Skeletal muscle satellite cell (primary cell): ENCODE measurements around the gene PODXL.

Experiments
- H3K27me3 ChIP-seq: 2 replicates; pipeline ENCODE4 v1.7.0; 2013; ENCODE audit warnings: low read length; ENCODE audit not compliant: control insufficient read depth, insufficient read depth
- H3K36me3 ChIP-seq: 2 replicates; pipeline ENCODE4 v1.7.0; 2013; ENCODE audit warnings: mild to moderate bottlenecking, control low read depth, low read length; ENCODE audit not compliant: insufficient read depth
- H3K4me1 ChIP-seq: 2 replicates; pipeline ENCODE4 v1.7.0; 2013; ENCODE audit warnings: low read length; ENCODE audit not compliant: control insufficient read depth, insufficient read depth
- H3K4me2 ChIP-seq: 2 replicates; pipeline ENCODE4 v1.7.0; 2013; ENCODE audit warnings: mild to moderate bottlenecking, low read length
- H3K4me3 ChIP-seq: 2 replicates; pipeline ENCODE4 v1.7.0; 2013; ENCODE audit warnings: low read length
- H3K9ac ChIP-seq: 2 replicates; pipeline ENCODE4 v1.7.0; 2013; ENCODE audit warnings: mild to moderate bottlenecking, low read depth, low read length, moderate library complexity
- H3K9me3 ChIP-seq: replicated peaks from 2 replicates; pipeline ENCODE4 v1.7.0; 2013; ENCODE audit warnings: mild to moderate bottlenecking, control low read depth, low read length

The PODXL gene

GRCh38 chr7:131533566-131534561 lies 22.6 kb downstream of the PODXL start:
- Histone ChIP-seq H3K27me3 (no peaks in the 10 kb centered on the region), H3K9me3 (no peaks in the 10 kb centered on the region), H3K9ac (no peak overlapping the region), H3K4me2 (no peak overlapping the region), H3K4me3 (no peak overlapping the region), H3K4me1 (peaks cover 9% of the 10 kb centered on the region), H3K36me3 (no peaks in the 10 kb centered on the region)

GRCh38 chr7:131533151-131533559 lies 23.3 kb downstream of the PODXL start:
- no peaks in the 10 kb centered on the region for H3K9me3 ChIP-seq
- no peak overlapping the region for H3K4me3 ChIP-seq
- H3K4me1 ChIP-seq: peaks cover 2% of the 10 kb centered on the region
- no peaks in the 10 kb centered on the region for H3K36me3 ChIP-seq
- no peaks in the 10 kb centered on the region for H3K27me3 ChIP-seq
- no peak overlapping the region for H3K4me2 ChIP-seq
- H3K9ac ChIP-seq: no peak overlapping the region

- Histone ChIP-seq H3K36me3 (no peaks in the 10 kb centered on the region), H3K27me3 (no peaks in the 10 kb centered on the region), H3K4me1 (no peaks in the 10 kb centered on the region), H3K9me3 (no peaks in the 10 kb centered on the region), H3K4me2 (no peak overlapping the region), H3K9ac (no peak overlapping the region), H3K4me3 (no peak overlapping the region)
Measured at GRCh38 chr7:131532570-131533091, 23.8 kb downstream of the PODXL start.

GRCh38 chr7:131530137-131530536 lies 26.3 kb downstream of the PODXL start:
- H3K4me2 ChIP-seq: no peak overlapping the region
- no peaks in the 10 kb centered on the region for H3K36me3 ChIP-seq
- no peaks in the 10 kb centered on the region for H3K4me1 ChIP-seq
- H3K9ac ChIP-seq: no peak overlapping the region
- H3K27me3 ChIP-seq: no peaks in the 10 kb centered on the region
- no peaks in the 10 kb centered on the region for H3K9me3 ChIP-seq
- H3K4me3 ChIP-seq: no peak overlapping the region

GRCh38 chr7:131529617-131530016 lies 26.8 kb downstream of the PODXL start:
- no peaks in the 10 kb centered on the region for H3K27me3 ChIP-seq

GRCh38 chr7:131529179-131529578 lies 27.2 kb downstream of the PODXL start:
- no peak overlapping the region for H3K4me2 ChIP-seq
- H3K9ac ChIP-seq: no peak overlapping the region
- no peaks in the 10 kb centered on the region for H3K27me3 ChIP-seq
- no peaks in the 10 kb centered on the region for H3K9me3 ChIP-seq
- H3K4me1 ChIP-seq: no peaks in the 10 kb centered on the region
- H3K4me3 ChIP-seq: no peak overlapping the region
- H3K36me3 ChIP-seq: no peaks in the 10 kb centered on the region

More at GRCh38 chr7:131529617-131530016, 26.8 kb downstream of the PODXL start:
- H3K4me1 ChIP-seq: no peaks in the 10 kb centered on the region
- H3K4me2 ChIP-seq: no peak overlapping the region
- H3K9ac ChIP-seq: no peak overlapping the region
- no peaks in the 10 kb centered on the region for H3K9me3 ChIP-seq
- H3K4me3 ChIP-seq: no peak overlapping the region
- no peaks in the 10 kb centered on the region for H3K36me3 ChIP-seq

- Histone ChIP-seq H3K9me3 (no peaks in the 10 kb centered on the region), H3K4me3 (no peak overlapping the region), H3K36me3 (no peaks in the 10 kb centered on the region), H3K9ac (no peak overlapping the region), H3K27me3 (no peaks in the 10 kb centered on the region), H3K4me1 (no peaks in the 10 kb centered on the region), H3K4me2 (no peak overlapping the region)
Measured at GRCh38 chr7:131527456-131527855, 29.0 kb downstream of the PODXL start.

- Histone ChIP-seq H3K9ac (no peak overlapping the region), H3K27me3 (no peaks in the 10 kb centered on the region)
Measured at GRCh38 chr7:131525820-131526219, 30.6 kb downstream of the PODXL start.

GRCh38 chr7:131524703-131525102 lies 31.7 kb downstream of the PODXL start:
- no peak overlapping the region for H3K4me3 ChIP-seq
- no peak overlapping the region for H3K4me2 ChIP-seq
- H3K36me3 ChIP-seq: no peaks in the 10 kb centered on the region
- H3K9me3 ChIP-seq: no peaks in the 10 kb centered on the region
- H3K4me1 ChIP-seq: peaks cover 3% of the 10 kb centered on the region
- no peak overlapping the region for H3K9ac ChIP-seq
- no peaks in the 10 kb centered on the region for H3K27me3 ChIP-seq

More at GRCh38 chr7:131525820-131526219, 30.6 kb downstream of the PODXL start:
- Histone ChIP-seq H3K4me3 (no peak overlapping the region), H3K9me3 (no peaks in the 10 kb centered on the region), H3K4me2 (no peak overlapping the region), H3K4me1 (peaks cover 3% of the 10 kb centered on the region), H3K36me3 (no peaks in the 10 kb centered on the region)

GRCh38 chr7:131524115-131524514 lies 32.3 kb downstream of the PODXL start:
- Histone ChIP-seq H3K4me3 (no peak overlapping the region), H3K4me1 (peaks cover 3% of the 10 kb centered on the region), H3K9me3 (no peaks in the 10 kb centered on the region), H3K27me3 (no peaks in the 10 kb centered on the region), H3K9ac (no peak overlapping the region), H3K36me3 (no peaks in the 10 kb centered on the region), H3K4me2 (no peak overlapping the region)

GRCh38 chr7:131522325-131522930 lies 34.0 kb downstream of the PODXL start:
- Histone ChIP-seq H3K9ac (no peak overlapping the region), H3K27me3 (no peaks in the 10 kb centered on the region)

More at GRCh38 chr7:131522325-131522930, 34.0 kb downstream of the PODXL start:
- Histone ChIP-seq H3K4me1 (peaks cover 3% of the 10 kb centered on the region), H3K9me3 (no peaks in the 10 kb centered on the region), H3K4me3 (no peak overlapping the region), H3K36me3 (no peaks in the 10 kb centered on the region), H3K4me2 (no peak overlapping the region)
